Panc1 (cell line): ENCODE results near the gene COL11A2. TPM values are rescaled to one million over a fixed set of nuclear protein-coding genes. Genes with fewer than 3 reads are reported as not detected.

Experiments
- ATAC-seq: fragments of 200-7000 bp; cut with Tn5 transposase; 2 replicates; pipeline ENCODE4 v1.9.1; 2020; ENCODE audit warnings: mild to moderate bottlenecking, moderate library complexity
- BruUV-seq: library from RNA; stranded (reverse); fragments of 400-500 nt; replicated peaks from 2 replicates; lab custom pipeline; 2021; lab: Mats Ljungman, UMichigan
- CTCF ChIA-PET: fragments of 300-600 bp; sonication (Branson Sonifier 250); formaldehyde crosslinking; loops from one replicate; lab custom pipeline; 2022; ENCODE audit warnings: antibody characterized with exemption; lab: Charles Lee
- POLR2A ChIA-PET: fragments of 300-600 bp; sonication (Branson Sonifier 250); formaldehyde crosslinking; loops from one replicate; lab custom pipeline; 2022; ENCODE audit warnings: antibody characterized with exemption; lab: Charles Lee
- DNase-seq: peaks from one replicate; pipeline ENCODE4 v3.0.0-alpha.2; 2010; ENCODE audit warnings: low read depth, low spot score
- H3K27ac ChIP-seq: 2 replicates; pipeline ENCODE4 v1.5.1; 2011; ENCODE audit warnings: mild to moderate bottlenecking, low read length, inconsistent platforms
- H3K27me3 ChIP-seq: fragments of 200-500 bp; sonication (Bioruptor generic); 2 replicates; pipeline ENCODE4 v1.6.0; 2014; ENCODE audit warnings: low read length, inconsistent platforms; ENCODE audit not compliant: control insufficient read depth, insufficient read depth
- H3K36me3 ChIP-seq: fragments of 200-500 bp; sonication (Bioruptor generic); 2 replicates; pipeline ENCODE4 v1.5.1; 2014; ENCODE audit warnings: inconsistent platforms, mild to moderate bottlenecking, low read length, moderate library complexity; ENCODE audit not compliant: control insufficient read depth, insufficient read depth
- H3K4me1 ChIP-seq: 2 replicates; pipeline ENCODE4 v1.5.1; 2011; ENCODE audit warnings: inconsistent platforms, mild to moderate bottlenecking, low read length, moderate library complexity; ENCODE audit not compliant: control insufficient read depth, insufficient read depth
- H3K4me3 ChIP-seq, 2 experiments: 2 replicates each; pipeline ENCODE4 v1.5.1; 2011 to 2012; ENCODE audit warnings: low read depth in 2 of 2, low read length in 2 of 2, mild to moderate bottlenecking in 2 of 2, inconsistent platforms in 1 of 2, moderate library complexity in 1 of 2
- H3K9me3 ChIP-seq: fragments of 200-500 bp; sonication (Bioruptor generic); 2 replicates; pipeline ENCODE4 v1.5.1; 2014; ENCODE audit warnings: low read depth, mild to moderate bottlenecking, inconsistent platforms, low read length, moderate library complexity; ENCODE audit not compliant: control insufficient read depth, insufficient read depth
- SIN3A ChIP-seq: IDR thresholded peaks from 2 replicates; pipeline ENCODE4 v1.6.1; 2012; ENCODE audit warnings: low read depth, mild to moderate bottlenecking, low read length, moderate library complexity, borderline replicate concordance; ENCODE audit not compliant: insufficient read depth
- TCF7L2 ChIP-seq: IDR thresholded peaks from 2 replicates; pipeline ENCODE4 v1.6.1; 2011; ENCODE audit warnings: mild to moderate bottlenecking, low read depth, low read length, inconsistent platforms
- in situ Hi-C: cut with HindIII; loops from 2 replicates; pipeline ENCODE4 v1.10.0; 2016; ENCODE audit warnings: low sequenced_read_pairs, low pct_unique_long_range_greater_than_20kb
- intact Hi-C: fragments of 100-400 bp; cut with micrococcal nuclease; formaldehyde crosslinking; loops from one replicate; pipeline ENCODE4 v1.10.0; 2022; ENCODE audit not compliant: unreplicated experiment
- total RNA-seq: library from RNA; stranded (reverse); gene quantifications from one replicate; pipeline ENCODE4 v1.2.1, GENCODE V29; 2021; ENCODE audit not compliant: unreplicated experiment
- TF ChIP-seq, protein P1 (sequence below): fragments of 450-650 bp; IDR thresholded peaks from 2 replicates; pipeline ENCODE4 v1.5.1; 2017; ENCODE audit warnings: mild to moderate bottlenecking
- TF ChIP-seq, protein P2 (sequence below), 2 experiments: IDR thresholded peaks; 2 replicates each; pipeline ENCODE4 v1.6.1; 2011 to 2012; ENCODE audit warnings: low read depth in 2 of 2, control low read depth in 1 of 2, low read length in 1 of 2, mild to moderate bottlenecking in 1 of 2, moderate library complexity in 1 of 2; ENCODE audit not compliant: insufficient read depth in 1 of 2

Gene COL11A2
- total RNA-seq, 1 experiment from 2014 or later, result 0.57 TPM

DNA sequence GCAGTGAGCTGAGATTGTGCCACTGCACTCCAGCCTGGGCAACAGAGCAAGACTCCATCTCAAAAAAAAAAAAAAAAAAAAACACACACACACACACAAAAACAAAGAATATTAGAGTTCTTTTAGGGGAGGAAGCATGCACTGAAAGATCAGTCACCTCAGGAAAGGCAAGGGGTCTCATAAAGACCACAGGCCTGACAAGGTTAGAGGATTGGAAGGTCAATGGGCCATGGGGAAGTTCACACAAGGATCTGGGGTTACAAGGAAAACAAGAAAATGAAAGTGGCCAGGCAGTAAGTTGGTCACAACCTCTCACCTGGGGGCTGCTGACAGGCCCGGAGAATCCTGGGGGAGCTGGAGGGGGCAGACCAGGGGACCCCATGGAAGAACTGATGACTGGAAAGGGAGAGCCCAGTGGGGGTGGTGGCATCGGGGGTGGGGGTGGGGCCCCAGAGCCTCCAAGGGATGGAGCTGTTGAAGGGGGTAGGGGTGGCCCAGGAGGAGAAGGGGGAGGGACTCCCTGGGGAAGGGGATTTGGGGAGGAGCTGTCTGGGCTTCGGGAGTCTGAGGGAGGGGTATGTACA, 6.7 kb upstream of the COL11A2 start:
- Histone ChIP-seq H3K9me3 (no peaks in the 10 kb centered on the region), H3K27me3 (no peaks in the 10 kb centered on the region), H3K4me1 (peaks cover 27% of the 10 kb centered on the region), H3K36me3 (peaks cover 21% of the 10 kb centered on the region), H3K27ac (no peak overlapping the region; the same call in 1 of the 2 replicates), H3K4me3 (peak overlapping the region; percentile 68 to 100)
- in situ Hi-C loops, result no loop called here
- CTCF ChIA-PET, result no interaction called here
- DNase-seq (no peak), ATAC-seq (no peak)
- no peak for TF ChIP-seq SIN3A
- TF ChIP-seq, protein P1, sequence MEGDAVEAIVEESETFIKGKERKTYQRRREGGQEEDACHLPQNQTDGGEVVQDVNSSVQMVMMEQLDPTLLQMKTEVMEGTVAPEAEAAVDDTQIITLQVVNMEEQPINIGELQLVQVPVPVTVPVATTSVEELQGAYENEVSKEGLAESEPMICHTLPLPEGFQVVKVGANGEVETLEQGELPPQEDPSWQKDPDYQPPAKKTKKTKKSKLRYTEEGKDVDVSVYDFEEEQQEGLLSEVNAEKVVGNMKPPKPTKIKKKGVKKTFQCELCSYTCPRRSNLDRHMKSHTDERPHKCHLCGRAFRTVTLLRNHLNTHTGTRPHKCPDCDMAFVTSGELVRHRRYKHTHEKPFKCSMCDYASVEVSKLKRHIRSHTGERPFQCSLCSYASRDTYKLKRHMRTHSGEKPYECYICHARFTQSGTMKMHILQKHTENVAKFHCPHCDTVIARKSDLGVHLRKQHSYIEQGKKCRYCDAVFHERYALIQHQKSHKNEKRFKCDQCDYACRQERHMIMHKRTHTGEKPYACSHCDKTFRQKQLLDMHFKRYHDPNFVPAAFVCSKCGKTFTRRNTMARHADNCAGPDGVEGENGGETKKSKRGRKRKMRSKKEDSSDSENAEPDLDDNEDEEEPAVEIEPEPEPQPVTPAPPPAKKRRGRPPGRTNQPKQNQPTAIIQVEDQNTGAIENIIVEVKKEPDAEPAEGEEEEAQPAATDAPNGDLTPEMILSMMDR, result no peak
- TF ChIP-seq TCF7L2, result no peak
- BruUV-seq, result no TSS peak
- POLR2A ChIA-PET, result interaction anchor here (0.6 to 0.7 kb wide), 2 partner anchors 10 to 26 kb away, joined by 3 to 9 read pairs; no protein-coding TSS in a partner anchor
- intact Hi-C loops, result no loop called here

DNA sequence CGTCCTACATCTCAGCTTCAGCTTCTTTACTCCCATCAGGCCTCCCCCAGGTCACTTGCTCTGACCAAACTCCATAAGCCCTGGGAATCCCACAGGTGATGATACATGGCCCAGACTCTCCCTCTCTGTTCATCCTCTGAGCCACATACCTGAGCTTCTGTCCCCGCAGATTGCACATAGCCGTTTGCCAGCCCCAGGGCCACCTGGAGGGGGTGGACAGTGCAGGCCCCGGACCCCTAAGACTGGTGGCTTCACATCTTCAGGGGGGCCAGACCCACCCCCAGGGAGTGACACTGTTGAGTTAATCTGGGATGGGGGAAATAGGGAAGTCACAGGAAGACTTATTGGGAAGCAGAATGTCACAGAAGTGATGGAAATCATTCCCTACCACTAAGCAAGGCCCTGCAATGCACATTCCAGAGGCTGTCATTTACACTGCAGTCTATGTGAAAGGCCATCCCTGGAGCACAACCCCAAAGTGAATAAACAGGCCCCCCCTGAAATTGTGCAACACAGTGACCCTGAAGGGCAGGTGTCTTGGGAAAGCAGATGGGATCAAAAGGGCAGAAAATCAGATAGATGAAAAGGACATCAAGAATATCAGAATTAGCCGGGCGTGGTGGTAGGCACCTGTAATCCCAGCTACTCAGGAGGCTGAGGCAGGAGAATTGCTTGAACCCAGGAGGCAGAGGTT, 6.0 kb upstream of the COL11A2 start:
- BruUV-seq, result TSS peak; percentile 65
- Histone ChIP-seq H3K9me3 (no peaks in the 10 kb centered on the region), H3K27me3 (no peaks in the 10 kb centered on the region), H3K27ac (no peak overlapping the region), H3K36me3 (peaks cover 21% of the 10 kb centered on the region), H3K4me1 (peaks cover 24% of the 10 kb centered on the region), H3K4me3 (no peak overlapping the region)
- CTCF ChIA-PET, result interaction anchor here (1.8 kb wide), 1 partner anchor 51 kb away, joined by 9 read pairs; no protein-coding TSS in a partner anchor
- POLR2A ChIA-PET, result interaction anchor here (0.6 to 0.7 kb wide), 2 partner anchors 10 to 25 kb away, joined by 3 to 9 read pairs; no protein-coding TSS in a partner anchor
- ATAC-seq (no peak), DNase-seq (no peak)
- in situ Hi-C loops, result no loop called here
- TF ChIP-seq SIN3A, result no peak
- TF ChIP-seq, protein P2, sequence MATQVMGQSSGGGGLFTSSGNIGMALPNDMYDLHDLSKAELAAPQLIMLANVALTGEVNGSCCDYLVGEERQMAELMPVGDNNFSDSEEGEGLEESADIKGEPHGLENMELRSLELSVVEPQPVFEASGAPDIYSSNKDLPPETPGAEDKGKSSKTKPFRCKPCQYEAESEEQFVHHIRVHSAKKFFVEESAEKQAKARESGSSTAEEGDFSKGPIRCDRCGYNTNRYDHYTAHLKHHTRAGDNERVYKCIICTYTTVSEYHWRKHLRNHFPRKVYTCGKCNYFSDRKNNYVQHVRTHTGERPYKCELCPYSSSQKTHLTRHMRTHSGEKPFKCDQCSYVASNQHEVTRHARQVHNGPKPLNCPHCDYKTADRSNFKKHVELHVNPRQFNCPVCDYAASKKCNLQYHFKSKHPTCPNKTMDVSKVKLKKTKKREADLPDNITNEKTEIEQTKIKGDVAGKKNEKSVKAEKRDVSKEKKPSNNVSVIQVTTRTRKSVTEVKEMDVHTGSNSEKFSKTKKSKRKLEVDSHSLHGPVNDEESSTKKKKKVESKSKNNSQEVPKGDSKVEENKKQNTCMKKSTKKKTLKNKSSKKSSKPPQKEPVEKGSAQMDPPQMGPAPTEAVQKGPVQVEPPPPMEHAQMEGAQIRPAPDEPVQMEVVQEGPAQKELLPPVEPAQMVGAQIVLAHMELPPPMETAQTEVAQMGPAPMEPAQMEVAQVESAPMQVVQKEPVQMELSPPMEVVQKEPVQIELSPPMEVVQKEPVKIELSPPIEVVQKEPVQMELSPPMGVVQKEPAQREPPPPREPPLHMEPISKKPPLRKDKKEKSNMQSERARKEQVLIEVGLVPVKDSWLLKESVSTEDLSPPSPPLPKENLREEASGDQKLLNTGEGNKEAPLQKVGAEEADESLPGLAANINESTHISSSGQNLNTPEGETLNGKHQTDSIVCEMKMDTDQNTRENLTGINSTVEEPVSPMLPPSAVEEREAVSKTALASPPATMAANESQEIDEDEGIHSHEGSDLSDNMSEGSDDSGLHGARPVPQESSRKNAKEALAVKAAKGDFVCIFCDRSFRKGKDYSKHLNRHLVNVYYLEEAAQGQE (IDR thresholded peaks at IDR 0.05; ENCODE audit: insufficient read depth in 1 of 2, low read depth in 2 of 2, low read length in 1 of 2), result no peak
- TF ChIP-seq, protein P1, result no peak
- intact Hi-C loops, result no loop called here
